Mesodermal cell (in vitro differentiated cells): ENCODE measurements around the gene ITGB6.

Source experiments
- H3K27ac ChIP-seq: 2 replicates; pipeline ENCODE4 v1.7.0; 2013; ENCODE audit warnings: mild to moderate bottlenecking, low read depth, low read length, moderate library complexity; ENCODE audit not compliant: severe bottlenecking
- H3K36me3 ChIP-seq: 2 replicates; pipeline ENCODE4 v1.7.1; 2013; ENCODE audit warnings: mild to moderate bottlenecking, low read length, moderate library complexity; ENCODE audit not compliant: control insufficient read depth, insufficient read depth
- H3K4me1 ChIP-seq: one replicate; pipeline ENCODE4 v1.7.1; 2013; ENCODE audit warnings: mild to moderate bottlenecking, low read length; ENCODE audit not compliant: insufficient read depth, control insufficient read depth, poor library complexity, severe bottlenecking
- H3K4me3 ChIP-seq: 2 replicates; pipeline ENCODE4 v1.7.0; 2013; ENCODE audit warnings: low read length, control low read depth, mild to moderate bottlenecking; ENCODE audit not compliant: insufficient read depth, poor library complexity, severe bottlenecking; ENCODE audit errors: extremely low read depth
- H3K9me3 ChIP-seq: 2 replicates; pipeline ENCODE4 v1.7.1; 2013; ENCODE audit warnings: mild to moderate bottlenecking, low read length, moderate library complexity; ENCODE audit not compliant: control insufficient read depth
- WGBS, 2 experiments: methylation state at CpG; one replicate each; pipeline ENCODE4 v1.1.5; 2013; ENCODE audit warnings: missing lambda C conversion rate in 2 of 2; ENCODE audit not compliant: insufficient coverage in 2 of 2; 5-methylcytosine and 5-hydroxymethylcytosine counted together

The ITGB6 gene

DNA sequence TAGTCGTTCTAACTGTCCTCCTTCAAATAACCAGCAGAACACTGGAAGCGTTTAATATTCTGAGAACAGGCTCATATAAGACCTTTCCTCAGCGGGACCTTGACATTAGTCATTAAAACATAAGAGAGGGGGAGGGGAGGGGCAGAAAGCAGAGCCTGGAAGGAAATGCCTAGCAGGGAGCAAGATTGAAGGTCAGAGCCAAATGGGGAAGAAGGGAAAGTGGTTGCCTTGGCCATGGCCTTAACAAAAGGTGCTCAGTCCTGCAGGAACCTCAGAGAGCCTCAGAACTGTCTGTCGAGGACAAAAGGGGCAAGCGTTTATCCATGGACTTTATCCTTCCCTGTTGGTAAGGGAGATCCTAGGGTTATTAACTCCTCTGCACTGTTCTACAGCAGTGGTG, 136.8 kb downstream of the ITGB6 start:
- H3K27ac ChIP-seq, result no peak overlapping the region
- peaks cover 4% of the 10 kb centered on the region for H3K9me3 ChIP-seq
- peak overlapping the region; percentile 49 for H3K4me3 ChIP-seq
- no peaks in the 10 kb centered on the region for H3K36me3 ChIP-seq
- 20 to 70% methylated on average over 2 to 3 of the region's 5 CpGs for WGBS, 2 experiments
- peaks cover 7% of the 10 kb centered on the region for H3K4me1 ChIP-seq

DNA sequence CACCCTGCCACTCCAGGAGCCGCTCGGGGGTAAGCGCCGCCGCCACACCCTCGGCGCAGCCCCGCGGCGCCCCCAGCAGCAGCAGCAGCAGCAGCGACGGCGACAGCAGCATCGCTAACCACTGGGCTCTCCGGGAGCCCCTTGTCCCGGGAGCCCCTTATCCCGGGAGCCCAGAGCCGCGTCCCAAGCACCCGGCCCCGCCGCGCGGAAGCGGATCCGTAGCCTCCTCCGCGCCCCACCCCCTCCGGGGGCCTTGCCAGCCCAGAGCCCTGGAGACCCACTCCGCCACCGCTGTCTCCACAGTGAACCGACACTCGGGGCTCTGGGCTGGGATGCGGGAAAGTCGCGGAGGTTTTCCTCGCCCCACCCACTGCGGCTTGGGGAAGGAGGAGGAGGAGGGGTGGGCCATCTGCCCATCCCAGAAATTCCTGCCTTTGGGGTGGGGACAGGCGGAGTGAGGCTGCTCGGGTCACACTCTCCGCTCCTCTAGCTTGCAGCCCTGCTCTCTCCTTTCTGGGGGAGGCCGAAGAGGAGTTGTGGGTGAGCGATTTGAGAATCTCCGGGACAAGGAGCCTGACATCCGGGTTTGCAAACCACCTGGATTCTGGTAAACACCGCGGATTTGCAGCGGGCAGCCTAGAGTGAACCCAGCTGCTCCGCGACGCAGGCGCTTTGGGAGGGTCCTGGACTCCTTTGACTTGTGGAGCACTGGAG, 137.6 kb downstream of the ITGB6 start, which contains the start of gene PLA2R1:
Gene PLA2R1, minus strand, starts transcription at position 324 of the 714 bp plus-strand sequence. Its CDS starts 212 bp downstream, at position 112.
- 1 to 3% methylated on average over 39 to 40 of the region's 52 CpGs for WGBS, 2 experiments
- Histone ChIP-seq H3K4me1 (peaks cover 7% of the 10 kb centered on the region), H3K27ac (no peak within 1 kb of the TSS), H3K36me3 (no peaks in the 10 kb centered on the region), H3K9me3 (peaks cover 4% of the 10 kb centered on the region), H3K4me3 (peak within 1 kb of the TSS; percentile 49)

DNA sequence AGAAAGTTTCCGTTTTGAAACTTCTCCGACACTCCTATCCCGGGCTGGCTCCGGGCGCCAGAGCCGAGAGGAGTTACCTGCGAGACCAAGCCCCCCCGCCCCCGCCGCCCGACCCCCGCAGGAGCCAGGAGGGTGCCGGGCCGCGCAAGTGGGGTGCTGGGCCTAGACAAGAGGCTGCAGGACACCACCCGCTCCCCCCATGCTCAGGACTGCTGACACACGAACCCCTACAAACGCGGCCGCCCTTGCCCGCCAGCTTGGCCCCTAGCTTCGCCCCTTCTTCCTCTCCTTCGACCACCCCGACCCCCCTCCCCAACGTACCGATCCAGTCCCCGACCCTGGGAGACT, 138.2 kb downstream of the ITGB6 start:
- no peaks in the 10 kb centered on the region for H3K36me3 ChIP-seq
- H3K4me3 ChIP-seq, result peak overlapping the region; percentile 49
- 11 to 24% methylated on average over 13 to 16 of the region's 27 CpGs for WGBS, 2 experiments
- H3K9me3 ChIP-seq, result peaks cover 4% of the 10 kb centered on the region
- no peak overlapping the region for H3K27ac ChIP-seq
- H3K4me1 ChIP-seq, result peaks cover 7% of the 10 kb centered on the region

DNA sequence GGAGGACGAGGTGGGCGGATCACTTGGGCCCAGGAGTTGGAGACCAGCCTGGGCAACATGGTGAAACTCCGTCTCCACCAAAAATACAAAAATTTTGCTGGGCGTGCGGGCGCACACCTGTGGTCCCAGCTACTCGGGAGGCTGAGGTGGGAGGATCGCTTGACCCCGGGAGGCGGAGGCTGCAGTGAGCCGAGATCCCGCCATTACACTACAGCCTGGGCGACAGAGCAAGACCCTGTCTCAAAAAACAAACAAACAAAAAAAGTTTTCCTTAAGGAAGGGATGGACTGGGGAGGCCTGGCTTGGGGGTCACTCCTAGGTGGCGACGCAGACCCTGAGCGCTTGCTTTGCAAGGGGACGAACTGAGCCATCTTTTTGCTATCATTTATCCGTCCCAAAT, 138.5 kb downstream of the ITGB6 start:
- Histone ChIP-seq H3K36me3 (no peaks in the 10 kb centered on the region), H3K27ac (no peak overlapping the region), H3K4me1 (peaks cover 7% of the 10 kb centered on the region), H3K9me3 (peaks cover 4% of the 10 kb centered on the region), H3K4me3 (peak overlapping the region; percentile 49)
- WGBS, 2 experiments, result 81 to 89% methylated on average over 14 to 15 of the region's 18 CpGs

DNA sequence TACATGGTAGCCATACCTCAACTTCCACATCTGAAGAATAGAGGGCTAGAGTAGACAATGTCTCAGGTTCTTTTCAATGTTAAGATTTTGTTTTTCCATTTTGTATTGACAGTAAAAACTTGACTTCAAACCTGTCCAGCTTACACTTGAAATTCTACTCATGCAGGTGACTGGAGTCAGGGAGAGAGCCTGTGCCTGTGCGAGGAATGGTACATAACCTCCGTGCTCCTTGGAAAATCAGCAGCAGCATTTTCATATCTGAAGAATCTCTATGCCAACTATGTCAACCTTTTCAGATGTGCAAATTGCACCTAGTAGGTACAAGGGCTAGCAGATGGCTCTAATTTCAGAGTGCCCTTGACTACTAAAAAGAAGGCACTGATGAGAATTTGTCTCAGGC, 139.8 kb downstream of the ITGB6 start:
- Histone ChIP-seq H3K4me3 (no peak overlapping the region), H3K4me1 (peaks cover 7% of the 10 kb centered on the region), H3K27ac (no peak overlapping the region), H3K36me3 (no peaks in the 10 kb centered on the region), H3K9me3 (no peaks in the 10 kb centered on the region)
- WGBS, 2 experiments, result 90% methylated on average over 2 of the region's 2 CpGs; no CpG with 5 or more reads in 1 of the 2 experiments

DNA sequence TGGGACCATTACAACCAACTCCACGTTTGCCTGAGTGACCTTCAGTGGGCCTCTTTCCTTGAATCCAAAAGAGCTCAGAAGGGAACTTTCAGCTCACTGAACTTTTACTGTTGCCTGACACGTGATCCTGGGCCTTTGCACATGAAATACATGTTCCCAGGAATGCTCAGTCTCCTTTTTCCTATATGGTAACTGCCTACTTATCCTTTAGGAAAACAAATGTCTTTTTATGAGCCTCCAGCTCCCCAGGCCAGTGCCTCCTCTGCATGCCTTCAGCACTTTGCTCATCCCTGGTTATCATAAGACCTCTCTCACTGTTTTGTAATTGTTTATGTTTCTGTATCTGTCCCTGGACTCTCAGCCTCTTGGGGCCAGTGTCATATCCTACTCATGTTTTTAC, 142.7 kb downstream of the ITGB6 start:
- no peak overlapping the region for H3K27ac ChIP-seq
- whole genome bisulfite sequencing, 2 experiments, result 80 to 87% methylated on average over 2 of the region's 2 CpGs

DNA sequence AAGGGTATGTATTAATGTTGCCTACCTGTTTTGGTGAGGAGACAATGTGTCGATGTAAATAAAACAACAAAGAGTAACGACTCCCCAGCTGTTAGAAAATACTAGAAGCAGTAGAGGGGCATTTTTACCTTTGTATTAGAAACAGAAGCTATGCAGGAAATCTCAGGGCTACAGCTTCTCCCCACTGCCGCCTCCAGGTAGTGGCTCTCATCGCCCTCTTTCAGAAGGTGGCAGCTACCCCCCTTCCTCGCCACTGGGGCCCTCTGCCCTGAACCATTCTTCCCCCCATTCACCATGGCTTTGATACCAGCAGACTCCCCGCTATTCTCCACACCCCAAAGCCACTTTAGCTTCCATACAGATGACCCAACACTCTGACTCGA, 144.4 kb downstream of the ITGB6 start:
- 76 to 78% methylated on average over 5 to 7 of the region's 7 CpGs for WGBS, 2 experiments
- Histone ChIP-seq H3K9me3 (no peaks in the 10 kb centered on the region), H3K4me1 (no peaks in the 10 kb centered on the region), H3K27ac (no peak overlapping the region), H3K4me3 (no peak overlapping the region), H3K36me3 (no peaks in the 10 kb centered on the region)

More for the DNA sequence above, 142.7 kb downstream of the ITGB6 start:
- H3K9me3 ChIP-seq, result no peaks in the 10 kb centered on the region
- H3K4me1 ChIP-seq, result no peaks in the 10 kb centered on the region
- H3K36me3 ChIP-seq, result no peaks in the 10 kb centered on the region
- H3K4me3 ChIP-seq, result no peak overlapping the region

DNA sequence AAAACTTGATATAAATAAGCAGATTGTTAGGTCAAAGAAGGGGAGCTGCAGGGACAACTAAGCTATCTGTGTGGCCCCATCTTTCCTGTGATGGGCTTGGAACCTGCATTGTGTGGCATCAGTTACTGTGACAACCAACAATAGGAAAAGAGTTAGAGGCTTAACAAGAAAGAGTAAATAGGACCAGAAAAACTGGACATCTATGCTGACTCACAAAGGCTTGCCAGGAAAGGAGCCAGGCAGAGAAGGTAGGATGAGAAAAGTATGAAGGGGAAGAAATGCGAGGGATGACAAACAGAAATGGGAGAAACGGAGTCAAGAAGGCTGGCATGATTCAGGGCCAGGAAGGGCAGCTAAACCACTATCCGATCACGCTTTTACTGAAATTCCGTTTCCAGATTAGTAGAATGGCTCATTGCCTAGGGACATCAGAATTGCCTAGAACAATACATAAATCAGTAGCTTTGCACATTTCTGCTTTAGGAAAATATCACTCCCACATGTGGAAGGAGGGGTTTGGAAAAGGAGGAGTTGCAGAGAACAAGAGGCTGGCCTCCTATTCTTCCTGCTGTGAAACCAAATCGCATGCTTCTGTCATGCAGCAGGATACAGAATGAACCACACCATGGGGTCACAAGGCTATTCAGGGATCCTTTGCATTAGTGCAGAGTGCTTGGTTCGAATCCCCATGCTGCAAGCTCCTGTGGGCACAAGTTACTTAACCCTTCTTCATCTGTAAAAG, 144.9 kb downstream of the ITGB6 start:
- WGBS, 2 experiments, result 74 to 78% methylated on average over 5 to 7 of the region's 7 CpGs
- no peak overlapping the region for H3K4me3 ChIP-seq
- H3K4me1 ChIP-seq, result no peaks in the 10 kb centered on the region
- H3K9me3 ChIP-seq, result no peaks in the 10 kb centered on the region
- H3K27ac ChIP-seq, result no peak overlapping the region
- H3K36me3 ChIP-seq, result no peaks in the 10 kb centered on the region

DNA sequence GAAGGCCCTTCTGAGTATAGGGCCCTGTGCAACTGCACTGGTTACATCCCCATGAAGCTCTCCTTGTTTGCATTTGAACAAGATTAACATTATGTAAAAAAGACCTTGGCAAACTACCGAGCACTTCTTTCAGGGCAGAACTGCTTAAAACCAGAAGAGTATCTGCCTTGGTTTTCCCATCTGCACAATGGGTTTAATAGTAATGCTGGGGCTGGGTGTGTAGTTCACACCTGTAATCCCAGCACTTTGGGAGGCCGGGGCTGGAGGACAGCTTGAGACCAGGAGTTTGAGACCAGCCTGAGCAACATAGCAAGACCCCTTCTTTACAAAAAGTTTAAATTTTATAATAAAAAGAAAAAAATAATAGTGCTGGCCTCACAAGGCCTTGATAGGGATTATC, 146.1 kb downstream of the ITGB6 start:
- 100% methylated on average over 1 of the region's 2 CpGs; no CpG with 5 or more reads in 1 of the 2 experiments for WGBS, 2 experiments
- Histone ChIP-seq H3K36me3 (no peaks in the 10 kb centered on the region), H3K27ac (no peak overlapping the region), H3K4me1 (no peaks in the 10 kb centered on the region), H3K9me3 (no peaks in the 10 kb centered on the region), H3K4me3 (no peak overlapping the region)

DNA sequence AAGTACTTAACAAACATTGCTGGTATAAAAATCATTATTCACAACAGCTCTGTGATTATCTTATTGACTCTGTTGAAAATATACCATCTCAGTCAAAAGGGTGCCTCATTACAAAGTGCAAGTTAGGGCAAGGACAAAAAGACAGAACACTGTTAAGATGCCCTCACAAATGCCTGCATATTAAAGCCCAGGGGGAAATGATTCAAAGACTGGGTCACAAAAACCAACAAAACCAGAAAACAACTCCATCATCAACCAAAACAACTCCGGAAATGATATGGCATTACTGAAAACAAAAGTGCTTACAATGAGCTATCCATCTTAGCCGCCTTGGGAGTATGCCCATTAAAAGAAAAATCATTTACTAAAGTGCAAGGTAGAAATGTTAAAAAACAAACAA, 147.5 kb downstream of the ITGB6 start:
- H3K4me3 ChIP-seq, result no peak overlapping the region
- 80% methylated on average over 1 of the region's 2 CpGs; no CpG with 5 or more reads in 1 of the 2 experiments for WGBS, 2 experiments
- no peaks in the 10 kb centered on the region for H3K36me3 ChIP-seq
- no peak overlapping the region for H3K27ac ChIP-seq
- H3K4me1 ChIP-seq, result no peaks in the 10 kb centered on the region
- H3K9me3 ChIP-seq, result no peaks in the 10 kb centered on the region

DNA sequence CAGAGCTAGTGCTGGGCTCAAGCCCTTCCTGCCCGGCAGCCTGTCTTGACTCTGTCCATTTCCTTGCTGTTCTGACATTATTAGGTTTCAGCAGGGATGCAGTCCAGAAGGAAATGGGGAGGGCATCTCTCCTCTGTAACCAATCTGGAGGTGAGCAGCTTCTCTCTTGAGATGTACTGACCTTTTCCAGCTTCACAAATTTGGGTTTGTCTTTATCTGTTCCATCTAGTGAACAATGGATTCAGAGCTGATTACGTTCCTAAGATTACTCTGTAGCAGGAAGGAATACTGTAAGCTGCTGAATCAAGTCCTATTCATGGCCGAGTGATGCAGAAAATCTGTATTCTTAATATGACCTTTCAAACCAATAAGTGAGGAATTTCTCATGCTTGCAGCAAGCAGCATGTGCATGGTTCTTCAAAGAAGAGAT, 148.7 kb downstream of the ITGB6 start:
- Histone ChIP-seq H3K36me3 (no peaks in the 10 kb centered on the region), H3K27ac (no peak overlapping the region), H3K4me3 (no peak overlapping the region), H3K9me3 (no peaks in the 10 kb centered on the region), H3K4me1 (no peaks in the 10 kb centered on the region)
- 76% methylated on average over 3 of the region's 3 CpGs; no CpG with 5 or more reads in 1 of the 2 experiments for WGBS, 2 experiments
